KBM-7 (cell line): ENCODE data around the gene GABPA.
A peak's percentile ranks its signal among the peaks of the same experiment; 100 is the strongest.
"Not testable (repeated sequence)": the region's sequence is repeated elsewhere in the genome, so short reads cannot be mapped to it uniquely, and the experiment has no call there.

Experiments used
- DNase-seq: peaks from one replicate; pipeline ENCODE4 v3.0.0-alpha.2; 2015
- in situ Hi-C: fragments of 300-500 bp; cut with MboI; formaldehyde crosslinking; loops from 2 replicates; pipeline ENCODE4 v1.14.3; 2020; ENCODE audit warnings: low sequenced_read_pairs, low pct_unique_long_range_greater_than_20kb, mixed read lengths

GABPA gene

DNA sequence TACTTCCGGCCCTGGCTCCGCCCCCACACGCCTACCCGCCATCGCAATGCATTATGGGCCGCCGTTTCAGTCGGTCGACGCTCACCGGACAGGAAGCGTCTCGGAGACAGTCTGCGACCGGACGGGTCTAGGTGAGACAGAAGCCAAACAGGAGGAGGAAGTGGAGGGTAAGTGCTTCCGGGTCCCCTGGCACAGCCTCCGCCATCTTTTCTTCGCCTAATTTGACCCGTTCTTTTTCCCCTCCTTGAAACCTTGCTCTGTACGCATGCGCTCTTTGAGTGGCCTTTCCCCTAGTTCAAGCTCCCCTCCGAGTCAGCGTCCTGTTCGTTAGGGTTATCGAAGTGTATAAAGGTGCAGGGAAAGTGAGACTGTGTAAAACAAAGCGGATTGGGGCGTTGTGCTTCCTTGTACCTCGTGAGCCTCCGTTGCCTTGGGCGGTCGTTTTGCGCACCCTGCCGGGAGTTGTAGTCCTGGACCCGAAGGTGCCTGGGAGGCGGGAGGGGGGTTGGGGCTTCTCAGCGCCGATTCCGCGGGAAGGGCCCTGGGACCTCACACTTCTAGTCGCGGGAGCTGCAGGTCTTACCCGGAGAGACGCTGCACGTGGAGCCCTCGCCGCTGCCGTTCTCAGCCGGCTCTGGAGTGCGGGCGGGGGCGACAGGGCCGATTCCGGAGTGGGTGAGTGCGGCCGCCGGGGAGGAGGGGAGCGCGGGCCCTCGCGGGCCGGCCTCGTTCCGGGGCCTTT, at the start of gene GABPA, which contains the start of gene ATP5PF:
Gene GABPA, plus strand, starts transcription at position 69 of the 742 bp plus-strand sequence. CDS start 6,627 bp downstream, outside the sequence.
Gene ATP5PF, minus strand, starts transcription at position 1 of the 742 bp plus-strand sequence. CDS start 5,110 bp downstream, outside the sequence.
- peak; percentile 99 for DNase-seq
- in situ Hi-C loops, result no loop called here

DNA sequence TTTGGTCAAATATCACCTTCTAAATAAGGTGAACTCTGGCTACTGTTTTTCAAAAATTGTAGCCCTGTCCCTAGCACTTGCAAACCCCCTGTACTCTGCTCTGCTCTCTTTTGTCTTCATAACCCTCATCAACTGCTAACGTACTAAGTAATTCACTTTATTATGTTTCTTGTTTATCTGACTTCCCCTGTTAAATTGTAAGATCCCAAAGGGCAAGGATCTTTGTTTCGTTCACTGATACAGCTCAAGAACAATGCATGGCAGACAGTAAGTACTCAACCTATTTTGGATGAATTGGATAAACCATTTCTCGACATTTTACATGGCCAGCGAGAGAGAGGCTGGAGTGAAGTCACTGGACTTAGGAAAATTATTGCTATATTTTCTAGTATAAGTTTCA, 47.0 kb upstream of the GABPA start:
- no peak for DNase-seq
- in situ Hi-C loops, result no loop called here

- no peak for DNase-seq
- in situ Hi-C loops, result no loop called here
Observed at GRCh38 chr21:25688275-25689155, 46.3 kb upstream of the GABPA start.

- in situ Hi-C loops, result no loop called here
- no peak for DNase-seq
Observed at GRCh38 chr21:25689226-25689625, 45.5 kb upstream of the GABPA start.

- DNase-seq, result no peak
Observed at GRCh38 chr21:25691976-25692375, 42.8 kb upstream of the GABPA start.

DNA sequence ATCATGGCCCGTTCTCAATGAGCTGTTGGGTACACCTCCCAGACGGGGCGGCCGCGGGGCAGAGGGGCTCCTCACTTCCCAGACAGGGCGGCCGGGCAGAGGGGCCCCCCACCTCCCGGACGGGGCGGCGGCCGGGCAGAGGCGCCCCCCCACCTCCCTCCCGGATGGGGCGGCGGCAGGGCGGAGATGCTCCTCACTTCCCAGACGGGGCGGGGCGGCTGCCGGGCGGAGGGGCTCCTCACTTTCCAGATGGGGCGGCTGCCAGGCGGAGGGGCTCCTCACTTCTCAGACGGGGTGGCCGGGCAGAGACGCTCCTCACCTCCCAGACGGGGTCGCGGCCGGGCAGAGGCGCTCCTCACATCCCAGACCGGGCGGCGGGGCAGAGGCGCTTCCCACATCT, 39.3 kb upstream of the GABPA start:
- in situ Hi-C loops, DNase-seq: not testable (repeated sequence)

More at GRCh38 chr21:25691976-25692375, 42.8 kb upstream of the GABPA start:
- in situ Hi-C loops, result no loop called here

DNA sequence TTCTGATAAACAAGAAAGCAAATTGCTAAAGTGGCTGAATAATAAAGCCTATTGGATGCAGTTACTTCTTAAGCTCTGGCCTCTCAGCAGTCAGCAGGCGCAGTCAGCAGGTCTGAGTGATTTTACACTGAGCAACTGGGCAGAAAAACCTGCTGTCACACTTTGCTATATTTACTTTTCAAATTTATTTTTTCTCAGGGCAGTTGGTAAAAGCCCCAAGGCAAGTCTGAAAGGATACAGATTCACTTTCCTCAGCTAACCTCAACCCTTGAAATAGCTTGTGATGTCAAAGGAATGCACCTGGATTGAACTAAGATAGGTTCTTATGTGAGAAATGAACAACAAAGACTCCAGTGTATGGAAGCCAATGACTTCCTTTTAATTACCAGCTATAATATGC, 34.0 kb upstream of the GABPA start:
- DNase-seq, result no peak
- in situ Hi-C loops, result no loop called here

GRCh38 chr21:25701529-25701928, 33.2 kb upstream of the GABPA start:
- DNase-seq, result peak; percentile 9
- in situ Hi-C loops, result no loop called here

- in situ Hi-C loops, result no loop called here
- peak; percentile 55 for DNase-seq
Observed at GRCh38 chr21:25708467-25709065, 26.2 kb upstream of the GABPA start.

DNA sequence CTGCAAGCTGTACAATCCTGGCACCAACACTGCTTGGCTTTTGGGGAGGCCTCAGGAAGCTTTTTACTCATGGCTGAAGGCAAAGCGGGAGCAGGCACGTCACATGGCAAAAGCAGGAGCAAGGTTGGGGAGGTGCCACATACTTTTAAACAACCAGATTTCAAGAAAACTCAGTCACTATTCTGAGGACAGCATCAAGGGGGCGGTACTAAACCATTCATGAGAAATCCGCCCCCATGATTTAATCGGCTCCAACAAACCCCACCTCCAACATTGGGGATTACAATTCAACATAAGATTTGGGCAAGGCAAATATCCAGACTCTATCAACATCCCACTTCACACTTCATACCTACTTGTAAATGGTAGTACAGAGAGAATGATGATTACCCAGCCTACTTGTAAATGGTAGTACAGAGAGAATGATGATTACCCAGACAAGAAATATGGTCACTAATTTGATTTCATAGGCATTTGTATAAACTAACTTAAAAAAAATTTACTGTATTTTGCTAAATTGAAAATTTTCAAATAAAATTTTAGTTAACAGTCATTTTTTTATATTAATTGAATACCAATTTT, 25.0 kb upstream of the GABPA start:
- in situ Hi-C loops, result no loop called here
- DNase-seq, result peak; percentile 17

GRCh38 chr21:25710550-25710949, 24.2 kb upstream of the GABPA start:
- in situ Hi-C loops, result no loop called here
- DNase-seq, result no peak

GRCh38 chr21:25714066-25714465, 20.7 kb upstream of the GABPA start:
- DNase-seq, in situ Hi-C loops: not testable (repeated sequence)

DNA sequence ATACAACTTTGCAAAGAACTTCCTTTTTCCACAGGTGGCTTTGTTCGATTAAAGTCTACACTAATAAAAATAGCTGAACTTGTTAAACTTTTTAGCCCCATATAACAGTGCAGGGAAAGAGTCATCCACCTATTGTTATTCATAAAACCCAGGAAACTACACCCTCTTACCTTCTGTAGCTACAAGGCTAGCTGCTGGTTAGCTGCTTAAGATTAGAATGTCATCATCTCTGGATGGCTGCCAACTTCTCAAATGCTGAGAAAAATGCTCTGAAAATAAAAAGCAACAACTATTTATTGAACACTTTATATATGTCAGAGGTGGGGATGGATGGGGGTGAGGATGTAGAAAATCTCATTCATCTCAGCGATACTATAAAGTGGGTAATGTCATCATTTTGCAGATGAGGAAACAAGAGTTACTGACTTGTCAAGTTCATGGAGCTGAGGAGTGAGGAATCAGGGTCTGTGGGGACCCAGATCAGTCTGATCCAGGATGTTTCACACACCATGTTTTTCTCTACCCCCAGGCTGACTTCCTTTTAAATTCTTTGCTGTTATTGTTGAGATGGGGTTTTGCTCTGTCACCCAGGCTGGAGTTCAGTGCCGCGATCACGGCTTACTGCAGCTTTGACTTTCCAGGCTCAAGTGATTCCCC, 17.2 kb upstream of the GABPA start:
- peak; percentile 35 for DNase-seq
- in situ Hi-C loops, result no loop called here

GRCh38 chr21:25721987-25722386, 12.8 kb upstream of the GABPA start:
- in situ Hi-C loops, result no loop called here
- no peak for DNase-seq

- in situ Hi-C loops, result no loop called here
Observed at GRCh38 chr21:25722631-25723030, 12.1 kb upstream of the GABPA start.

DNA sequence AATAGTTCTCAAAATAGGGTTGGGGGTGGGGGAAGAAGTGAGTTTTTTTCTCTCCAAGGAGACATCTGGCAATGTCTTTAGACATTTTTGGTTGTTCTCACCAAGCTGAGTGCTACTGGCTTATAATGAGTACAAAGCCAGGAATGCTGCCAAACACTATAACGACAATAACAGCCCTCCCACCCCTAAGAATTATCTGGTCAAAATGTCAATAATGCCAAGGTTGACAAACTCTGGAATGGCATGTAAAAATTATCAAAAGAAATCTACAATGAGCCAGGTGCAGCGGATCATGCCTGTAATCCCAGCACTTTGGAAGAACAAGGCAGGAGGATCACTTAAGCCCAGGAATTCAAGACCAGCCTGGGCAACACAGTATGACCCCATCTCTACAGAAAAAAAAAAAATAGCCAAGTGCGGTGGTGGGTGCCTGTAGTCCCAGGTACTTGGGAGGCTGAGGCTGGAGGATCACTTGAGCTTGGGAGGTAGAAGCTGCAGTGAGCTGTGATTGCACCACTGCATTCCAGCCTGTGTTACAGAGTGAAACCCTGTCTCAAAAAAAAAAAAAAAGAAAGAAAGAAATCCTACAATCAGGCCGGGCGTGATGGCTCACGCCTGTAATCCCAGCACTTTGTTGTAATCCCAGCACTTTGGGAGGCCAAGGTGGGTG, 2.5 kb upstream of the GABPA start:
- no peak for DNase-seq
- in situ Hi-C loops, result no loop called here

More at GRCh38 chr21:25722631-25723030, 12.1 kb upstream of the GABPA start:
- peak; percentile 53 for DNase-seq

GRCh38 chr21:25733859-25734653, 716 bp upstream of the GABPA start:
- in situ Hi-C loops, result no loop called here
- DNase-seq, result peak; percentile 47

DNA sequence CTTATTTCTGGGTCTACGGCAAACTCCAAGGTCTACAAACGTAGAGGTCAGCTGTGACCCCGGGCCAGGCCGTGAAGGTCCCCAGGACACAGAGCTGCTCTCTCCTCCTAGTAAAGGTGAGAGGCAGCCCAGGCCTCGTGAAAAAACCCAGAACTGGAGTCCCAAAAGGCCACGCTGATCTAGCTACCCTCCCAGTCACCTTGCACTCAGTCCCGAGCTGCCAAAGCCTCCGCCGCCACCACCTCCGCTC, 193 bp upstream of the GABPA start:
- in situ Hi-C loops, result no loop called here
- no peak for DNase-seq
